Activated naive CD8-positive, alpha-beta T cell treated with anti-CD3 and anti-CD28 coated beads for 36 hours (primary cell): Measurements from ENCODE around the gene KCNH3. TPM values are rescaled to one million over a fixed set of nuclear protein-coding genes. Genes with fewer than 3 reads are reported as not detected.
"Not testable (repeated sequence)": the region's sequence is repeated elsewhere in the genome, so short reads cannot be mapped to it uniquely, and the experiment has no call there.

Source experiments
- DNase-seq: peaks from one replicate; pipeline ENCODE4 v3.0.0; 2021
- H3K27ac Mint-ChIP-seq: one replicate; pipeline ENCODE4 v1.8.0; 2022; ENCODE audit warnings: mild to moderate bottlenecking, moderate library complexity, mixed read lengths
- H3K27me3 Mint-ChIP-seq: one replicate; pipeline ENCODE4 v1.8.0; 2022; ENCODE audit warnings: mild to moderate bottlenecking, mixed read lengths
- H3K36me3 Mint-ChIP-seq: one replicate; pipeline ENCODE4 v1.8.0; 2021; ENCODE audit warnings: mild to moderate bottlenecking, mixed read lengths
- H3K4me1 Mint-ChIP-seq: one replicate; pipeline ENCODE4 v1.8.0; 2021; ENCODE audit warnings: mixed read lengths
- H3K4me3 Mint-ChIP-seq: one replicate; pipeline ENCODE4 v1.8.0; 2022; ENCODE audit warnings: mild to moderate bottlenecking, moderate library complexity, mixed read lengths
- H3K9me3 Mint-ChIP-seq: one replicate; pipeline ENCODE4 v1.8.0; 2022; ENCODE audit warnings: mixed read lengths
- total RNA-seq, 2 experiments: library from RNA; stranded (reverse); gene quantifications; one replicate each; pipeline ENCODE4 v1.2.3, GENCODE V29; 2021

Gene KCNH3
- total RNA-seq, 2 experiments from 2014 or later: 10.2 to 10.9 TPM

DNA sequence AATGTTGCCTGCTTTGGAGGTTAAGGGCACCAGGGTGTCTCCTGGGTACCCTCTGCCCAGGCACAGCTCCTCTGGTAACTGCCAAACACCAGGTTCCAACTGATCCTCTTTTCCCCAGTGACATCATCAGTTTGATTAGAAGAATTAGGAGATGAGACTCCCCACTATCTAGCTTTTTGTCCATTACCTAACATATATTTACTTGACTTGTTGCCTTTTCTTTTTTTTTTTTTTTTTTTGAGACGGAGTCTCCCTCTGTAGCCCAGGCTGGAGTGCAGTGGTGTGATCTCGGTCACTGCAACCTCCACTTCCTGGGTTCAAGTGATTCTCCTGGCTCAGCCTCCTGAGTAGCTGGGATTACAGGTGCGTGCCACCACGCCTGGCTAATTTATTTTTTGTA is 66.7 kb downstream of the KCNH3 start, which contains the start of gene FAM186B:
Gene FAM186B, minus strand, starts transcription at position 101 of the 400 bp plus-strand sequence. CDS start 162 bp downstream, outside the sequence.
- H3K27ac Mint-ChIP-seq, H3K4me3 Mint-ChIP-seq, H3K9me3 Mint-ChIP-seq, H3K4me1 Mint-ChIP-seq, H3K27me3 Mint-ChIP-seq, H3K36me3 Mint-ChIP-seq, DNase-seq: not testable (repeated sequence)

Other genes with a start within 250 kb of the KCNH3 start
- not detected for gene PRPH, start 243.9 kb upstream of the KCNH3 start, total RNA-seq
- gene TROAP, start 215.8 kb upstream of the KCNH3 start, total RNA-seq: 10 to 100 TPM; 56.6 to 59.7 TPM
- gene C1QL4, start 201.8 kb upstream of the KCNH3 start, total RNA-seq: not detected
- not detected for gene DNAJC22, start 192.1 kb upstream of the KCNH3 start, total RNA-seq
- gene SPATS2, start 171.6 kb upstream of the KCNH3 start, total RNA-seq: 1 to 10 TPM; 8.5 to 9.1 TPM
- gene MCRS1, start 29.1 kb downstream of the KCNH3 start, total RNA-seq: 10 to 100 TPM; 73.6 to 78.2 TPM
- gene FAM186B, start 66.6 kb downstream of the KCNH3 start, total RNA-seq: under 1 TPM; 0.14 to 0.41 TPM
- 1 to 10 TPM; 8.1 to 8.5 TPM for gene PRPF40B, start 84.5 kb downstream of the KCNH3 start, total RNA-seq
- gene FMNL3, start 168.4 kb downstream of the KCNH3 start, total RNA-seq: 10 to 100 TPM; 20.3 to 22.3 TPM
- gene TMBIM6, start 202.5 kb downstream of the KCNH3 start, total RNA-seq: 100 to 1,000 TPM; 400 to 410 TPM